Endothelial cell of umbilical vein (primary cell): ENCODE data around the gene PRKCB. TPM values are rescaled to one million over a fixed set of nuclear protein-coding genes. Genes with fewer than 3 reads are reported as not detected.

Experiments used
- BruUV-seq: library from RNA; stranded (reverse); fragments of 400-500 nt; replicated peaks from 2 replicates; lab custom pipeline; 2021; lab: Mats Ljungman, UMichigan
- CTCF ChIA-PET: fragments of 300-600, 350-600 bp; sonication (Branson Sonifier 250); formaldehyde crosslinking; loops from one replicate; lab custom pipeline; 2021; ENCODE audit warnings: antibody characterized with exemption, inconsistent platforms; lab: Charles Lee
- POLR2A ChIA-PET: fragments of 300-600, 350-600 bp; sonication (Branson Sonifier 250); formaldehyde crosslinking; loops from one replicate; lab custom pipeline; 2021; ENCODE audit warnings: antibody characterized with exemption, inconsistent platforms; lab: Charles Lee
- DNase-seq: peaks from one replicate; pipeline ENCODE4 v3.0.0-alpha.2; 2011; ENCODE audit warnings: low read depth, low spot score
- FAIRE-seq: peaks from 2 replicates; lab custom pipeline; 2011; peaks lifted over from hg19 to GRCh38; lab: Jason Lieb, UNC
- H2AFZ ChIP-seq: 2 replicates; pipeline ENCODE4 v1.6.0; 2012; ENCODE audit warnings: low read depth, low read length, control low read depth, inconsistent platforms
- H3K27ac ChIP-seq: 2 replicates; pipeline ENCODE4 v1.5.1; 2011; ENCODE audit warnings: low read depth, mild to moderate bottlenecking, control low read depth, low read length, moderate library complexity; ENCODE audit not compliant: insufficient read depth
- H3K27me3 ChIP-seq, 2 experiments: 2 replicates each; pipeline versions ENCODE4 v1.6.0 to v1.6.1; 2011; ENCODE audit warnings: low read length in 2 of 2, mixed read lengths in 1 of 2; ENCODE audit not compliant: control insufficient read depth in 2 of 2, insufficient read depth in 2 of 2
- H3K36me3 ChIP-seq, 2 experiments: 2 replicates in 1 of 2; 3 replicates in 1 of 2; pipeline ENCODE4 v1.5.1; 2011; ENCODE audit warnings: low read length in 2 of 2, mild to moderate bottlenecking in 1 of 2, moderate library complexity in 1 of 2; ENCODE audit not compliant: control insufficient read depth in 2 of 2, insufficient read depth in 2 of 2; ENCODE audit errors: extremely low read depth in 1 of 2
- H3K4me1 ChIP-seq: 3 replicates; pipeline ENCODE4 v1.5.1; 2011; ENCODE audit warnings: mild to moderate bottlenecking, low read length; ENCODE audit not compliant: control insufficient read depth, insufficient read depth; ENCODE audit errors: extremely low read depth
- H3K4me2 ChIP-seq: 2 replicates; pipeline ENCODE4 v1.6.1; 2011; ENCODE audit warnings: low read length, control low read depth, mixed read lengths; ENCODE audit not compliant: insufficient read depth
- H3K4me3 ChIP-seq, 3 experiments: fragments of 200-600 bp in 1 of 3; sonication (generic), shearing (Covaris generic) in 1 of 3; replicated peaks in 1 of 3; 2 replicates each; pipeline ENCODE4 v1.5.1; 2011 to 2016; ENCODE audit warnings: control low read depth in 3 of 3, low read length in 3 of 3, mild to moderate bottlenecking in 2 of 3, inconsistent platforms in 1 of 3, low read depth in 1 of 3, moderate library complexity in 1 of 3; ENCODE audit not compliant: insufficient read depth in 1 of 3
- H3K79me2 ChIP-seq: 2 replicates; pipeline ENCODE4 v1.6.0; 2012; ENCODE audit warnings: low read length, inconsistent platforms; ENCODE audit not compliant: control insufficient read depth, insufficient read depth
- H3K9ac ChIP-seq: replicated peaks from 2 replicates; pipeline ENCODE3; 2011; ENCODE audit warnings: low read length, control low read depth; ENCODE audit not compliant: insufficient read depth; ENCODE audit errors: extremely low read depth
- H3K9me1 ChIP-seq: replicated peaks from 3 replicates; pipeline ENCODE4 v1.6.0; 2011; ENCODE audit warnings: mild to moderate bottlenecking, low read length; ENCODE audit not compliant: control insufficient read depth, insufficient read depth; ENCODE audit errors: extremely low read depth
- H3K9me3 ChIP-seq: replicated peaks from 2 replicates; pipeline ENCODE4 v1.5.1; 2012; ENCODE audit warnings: low read length, inconsistent platforms; ENCODE audit not compliant: control insufficient read depth, insufficient read depth
- H4K20me1 ChIP-seq: replicated peaks from 2 replicates; pipeline ENCODE3; 2011; ENCODE audit warnings: mild to moderate bottlenecking, low read length; ENCODE audit not compliant: control insufficient read depth, insufficient read depth; ENCODE audit errors: extremely low read depth
- CTCF ChIP-seq, 2 donors: IDR thresholded peaks; 1 replicate in 1 of 2; 2 replicates in 1 of 2; pipeline ENCODE4 v1.5.1; 2011; ENCODE audit warnings: low read length in 2 of 2, mild to moderate bottlenecking in 2 of 2, moderate library complexity in 2 of 2, control low read depth in 1 of 2, inconsistent platforms in 1 of 2, low read depth in 1 of 2; ENCODE audit not compliant: insufficient read depth in 1 of 2; ENCODE audit errors: extremely low read depth in 1 of 2
- EZH2 ChIP-seq: IDR thresholded peaks from 2 replicates; pipeline ENCODE4 v1.6.1; 2012; ENCODE audit warnings: borderline replicate concordance, low read depth, mild to moderate bottlenecking, moderate library complexity, low read length, inconsistent platforms; ENCODE audit not compliant: severe bottlenecking
- FOS ChIP-seq: IDR thresholded peaks from 2 replicates; pipeline ENCODE4 v1.6.1; 2011; ENCODE audit warnings: mild to moderate bottlenecking, low read length, moderate library complexity, borderline replicate concordance; ENCODE audit not compliant: insufficient read depth
- GATA2 ChIP-seq: IDR thresholded peaks from 2 replicates; pipeline ENCODE4 v1.7.0; 2011; ENCODE audit warnings: low read depth, mild to moderate bottlenecking, moderate library complexity, mixed read lengths, low read length; ENCODE audit not compliant: insufficient read length, insufficient read depth
- JUN ChIP-seq: IDR thresholded peaks from 2 replicates; pipeline ENCODE4 v1.6.1; 2011; ENCODE audit warnings: borderline replicate concordance, low read depth; ENCODE audit not compliant: insufficient read length, insufficient read depth
- MYC ChIP-seq: IDR thresholded peaks from one replicate; pipeline ENCODE4 v1.6.1; 2011; ENCODE audit warnings: mild to moderate bottlenecking, low read depth, low read length
- POLR2A ChIP-seq: IDR thresholded peaks from 2 replicates; pipeline ENCODE4 v1.6.1; 2012; ENCODE audit warnings: low read depth, mild to moderate bottlenecking, control low read depth, low read length
- POLR2AphosphoS5 ChIP-seq: IDR thresholded peaks from 2 replicates; pipeline ENCODE4 v1.6.1; 2012; ENCODE audit warnings: low read depth, mild to moderate bottlenecking, control low read depth, low read length, moderate library complexity; ENCODE audit not compliant: insufficient read depth
- dilution Hi-C: fragments of 300-500 bp; cut with MboI; formaldehyde crosslinking; loops from one replicate; pipeline ENCODE4 v1.15.0; 2019; ENCODE audit warnings: low sequenced_read_pairs; ENCODE audit not compliant: extremely low pct_ligation_motif_present
- intact Hi-C: fragments of 100-400 bp; cut with micrococcal nuclease; formaldehyde crosslinking; loops from one replicate; pipeline ENCODE4 v1.10.0; 2022
- polyA plus RNA-seq, 4 experiments: library from polyadenylated mRNA; depleted of rRNA in 3 of 4; stranded (reverse) in 3 of 4; unstranded in 1 of 4; fragments of >200 nt; gene quantifications; 2 replicates each; pipeline versions ENCODE4 v1.2.1 to v1.2.3, GENCODE V29; 2011 to 2012; ENCODE audit warnings: missing spikeins in 1 of 4
- total RNA-seq: library from RNA; stranded (reverse); gene quantifications from 2 replicates; pipeline ENCODE4 v1.2.3, GENCODE V29; 2021
- TF ChIP-seq, protein P1 (sequence below): IDR thresholded peaks from 2 replicates; pipeline ENCODE4 v1.6.1; 2011; ENCODE audit not compliant: insufficient read depth, insufficient read length

PRKCB gene
- total and polyA plus RNA-seq, 2 donors (not counting 3 experiments of a cell fraction or from before 2014, with no cell fraction given) = 0.01 TPM; not detected in 1

DNA sequence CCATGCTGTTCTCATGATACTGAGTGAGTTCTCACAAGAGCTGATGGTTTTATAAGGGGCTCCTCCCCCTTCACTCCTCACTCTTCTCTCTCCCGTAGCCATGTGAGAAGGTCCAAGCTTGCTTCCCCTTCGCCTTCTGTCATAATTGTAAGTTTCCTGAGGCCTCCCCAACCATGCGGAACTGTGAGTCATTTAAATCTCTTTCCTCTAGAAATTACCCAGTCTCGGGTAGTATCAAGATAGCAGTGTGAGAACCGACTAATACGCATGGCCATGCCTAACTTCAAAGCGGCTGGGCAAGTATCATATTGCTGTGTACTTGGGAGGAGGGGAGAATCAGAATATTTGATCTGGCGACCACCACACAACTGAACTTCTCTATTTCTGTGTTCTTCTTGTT, 88.3 kb downstream of the PRKCB start:
- BruUV-seq = no TSS peak
- Histone ChIP-seq H3K9ac (no peak overlapping the region), H3K9me3 (no peaks in the 10 kb centered on the region), H4K20me1 (no peaks in the 10 kb centered on the region), H2AFZ (no peak overlapping the region), H3K4me1 (no peaks in the 10 kb centered on the region), H3K27me3 (no peaks in the 10 kb centered on the region), H3K27ac (no peak overlapping the region), H3K79me2 (no peaks in the 10 kb centered on the region), H3K36me3 (no peaks in the 10 kb centered on the region), H3K4me2 (no peak overlapping the region), H3K9me1 (no peaks in the 10 kb centered on the region), H3K4me3 (no peak overlapping the region)
- CTCF ChIA-PET = no interaction called here
- DNase-seq (no peak), FAIRE-seq (no peak)
- dilution Hi-C loops (no loop called here), intact Hi-C loops (no loop called here)
- TF ChIP-seq FOS (no peak), JUN (no peak), EZH2 (no peak), GATA2 (no peak), MYC (no peak), POLR2AphosphoS5 (no peak), POLR2A (no peak), CTCF (IDR thresholded peaks at IDR 0.05; ENCODE audit: extremely low read depth in 1 of 2, insufficient read depth in 1 of 2, low read depth in 1 of 2, low read length in 2 of 2) (no peak)
- TF ChIP-seq, protein P1, sequence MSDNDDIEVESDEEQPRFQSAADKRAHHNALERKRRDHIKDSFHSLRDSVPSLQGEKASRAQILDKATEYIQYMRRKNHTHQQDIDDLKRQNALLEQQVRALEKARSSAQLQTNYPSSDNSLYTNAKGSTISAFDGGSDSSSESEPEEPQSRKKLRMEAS = no peak
- POLR2A ChIA-PET = no interaction called here
